Measurements from ENCODE around the gene LCORL. TPM values are rescaled to one million over a fixed set of nuclear protein-coding genes. Genes with fewer than 3 reads are reported as not detected.

Gene LCORL
- total RNA-seq, 1 experiment from 2014 or later, result 18.0 TPM

DNA sequence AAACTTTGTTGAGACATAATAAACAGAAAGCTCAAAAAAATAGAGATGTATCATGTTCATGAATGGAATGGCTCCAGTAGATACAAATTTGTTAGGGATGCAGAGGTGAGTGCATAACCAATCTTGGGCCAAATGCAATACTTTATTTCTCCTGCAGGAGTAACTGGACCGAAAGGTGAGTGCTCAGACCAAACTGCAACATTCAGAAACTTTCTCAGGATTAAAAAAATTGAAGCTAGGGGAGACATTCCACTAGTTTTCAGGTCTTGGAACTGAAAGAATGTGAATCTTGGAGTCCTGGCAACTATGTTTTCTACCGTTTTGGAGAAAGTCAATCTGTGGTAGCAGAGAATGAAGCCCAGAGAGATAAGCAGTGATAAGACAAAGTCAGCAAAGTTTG, 21.2 kb upstream of the LCORL start:
- Histone ChIP-seq H3K9me2 (ENCODE audit: insufficient read depth) (no peaks in the 10 kb centered on the region), H3K27me3 (ENCODE audit: insufficient read depth, low read length) (no peaks in the 10 kb centered on the region), H3K4me3 (replicated peaks in 1 of 2; ENCODE audit: low read depth in 1 of 2, low read length in 2 of 2) (no peak overlapping the region), H3K36me3 (ENCODE audit: control insufficient read depth in 1 of 2, insufficient read depth in 2 of 2, low read length in 2 of 2) (no peaks in the 10 kb centered on the region), H3K9me3 (ENCODE audit: control insufficient read depth in 1 of 2, insufficient read depth in 1 of 2, low read depth in 1 of 2, low read length in 2 of 2) (no peaks in the 10 kb centered on the region), H3K79me2 (ENCODE audit: insufficient read depth, low read length) (no peaks in the 10 kb centered on the region), H3K4me1 (ENCODE audit: control insufficient read depth in 1 of 2, insufficient read depth in 2 of 2, low read length in 2 of 2) (no peaks in the 10 kb centered on the region), H2AFZ (ENCODE audit: low read depth, low read length, poor library complexity, severe bottlenecking) (peak overlapping the region; percentile 20), H3K27ac (ENCODE audit: low read depth, low read length) (no peak overlapping the region), H4K20me1 (ENCODE audit: insufficient read depth) (no peaks in the 10 kb centered on the region), H3K9ac (ENCODE audit: low read length) (no peak overlapping the region), H3K4me2 (ENCODE audit: low read length) (no peak overlapping the region)
- no TSS peak for BruUV-seq (replicated peaks)
- POLR2A ChIA-PET, result no interaction called here
- RAD21 ChIA-PET (ENCODE audit: low non-redundant PET in 1 of 2, low total read pairs in 2 of 2, uncharacterized antibody in 2 of 2, unreplicated experiment in 2 of 2), result no interaction called here
- intact Hi-C loops (cut with micrococcal nuclease), result no loop called here
- ATAC-seq (peak; percentile 78), DNase-seq (ENCODE audit: low read depth, low spot score) (peak; percentile 19)
- TF ChIP-seq, protein P1, sequence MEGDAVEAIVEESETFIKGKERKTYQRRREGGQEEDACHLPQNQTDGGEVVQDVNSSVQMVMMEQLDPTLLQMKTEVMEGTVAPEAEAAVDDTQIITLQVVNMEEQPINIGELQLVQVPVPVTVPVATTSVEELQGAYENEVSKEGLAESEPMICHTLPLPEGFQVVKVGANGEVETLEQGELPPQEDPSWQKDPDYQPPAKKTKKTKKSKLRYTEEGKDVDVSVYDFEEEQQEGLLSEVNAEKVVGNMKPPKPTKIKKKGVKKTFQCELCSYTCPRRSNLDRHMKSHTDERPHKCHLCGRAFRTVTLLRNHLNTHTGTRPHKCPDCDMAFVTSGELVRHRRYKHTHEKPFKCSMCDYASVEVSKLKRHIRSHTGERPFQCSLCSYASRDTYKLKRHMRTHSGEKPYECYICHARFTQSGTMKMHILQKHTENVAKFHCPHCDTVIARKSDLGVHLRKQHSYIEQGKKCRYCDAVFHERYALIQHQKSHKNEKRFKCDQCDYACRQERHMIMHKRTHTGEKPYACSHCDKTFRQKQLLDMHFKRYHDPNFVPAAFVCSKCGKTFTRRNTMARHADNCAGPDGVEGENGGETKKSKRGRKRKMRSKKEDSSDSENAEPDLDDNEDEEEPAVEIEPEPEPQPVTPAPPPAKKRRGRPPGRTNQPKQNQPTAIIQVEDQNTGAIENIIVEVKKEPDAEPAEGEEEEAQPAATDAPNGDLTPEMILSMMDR (IDR thresholded peaks at IDR 0.05 in 2 of 3, conservative IDR thresholded peaks at IDR 0.05 in 1 of 3; ENCODE audit: borderline replicate concordance in 1 of 3, insufficient read depth in 1 of 3, low read depth in 2 of 3, low read length in 2 of 3), result peak in 2 of 3 experiments; percentile 45; a peak in 3 of 6 replicates
- TF ChIP-seq SP1 (IDR thresholded peaks at IDR 0.05; ENCODE audit: low read depth), result no peak
- CTCF ChIA-PET, result interaction anchor here (0.9 kb wide), 1 partner anchor 21 kb away, joined by 3 read pairs; the partner anchor contains the start of gene LCORL

GRCh38 chr4:18042012-18042411, 20.5 kb upstream of the LCORL start:
- RAD21 ChIA-PET (ENCODE audit: low non-redundant PET in 1 of 2, low total read pairs in 2 of 2, uncharacterized antibody in 2 of 2, unreplicated experiment in 2 of 2), result no interaction called here
- POLR2A ChIA-PET, result no interaction called here
- Histone ChIP-seq H3K27me3 (ENCODE audit: insufficient read depth, low read length) (no peaks in the 10 kb centered on the region), H3K9ac (ENCODE audit: low read length) (no peak overlapping the region), H2AFZ (ENCODE audit: low read depth, low read length, poor library complexity, severe bottlenecking) (no peak overlapping the region), H3K9me2 (ENCODE audit: insufficient read depth) (no peaks in the 10 kb centered on the region), H3K4me2 (ENCODE audit: low read length) (no peak overlapping the region), H3K79me2 (ENCODE audit: insufficient read depth, low read length) (no peaks in the 10 kb centered on the region), H3K4me3 (replicated peaks in 1 of 2; ENCODE audit: low read depth in 1 of 2, low read length in 2 of 2) (no peak overlapping the region), H3K36me3 (ENCODE audit: control insufficient read depth in 1 of 2, insufficient read depth in 2 of 2, low read length in 2 of 2) (no peaks in the 10 kb centered on the region), H3K27ac (ENCODE audit: low read depth, low read length) (no peak overlapping the region), H4K20me1 (ENCODE audit: insufficient read depth) (no peaks in the 10 kb centered on the region), H3K4me1 (ENCODE audit: control insufficient read depth in 1 of 2, insufficient read depth in 2 of 2, low read length in 2 of 2) (no peaks in the 10 kb centered on the region), H3K9me3 (ENCODE audit: control insufficient read depth in 1 of 2, insufficient read depth in 1 of 2, low read depth in 1 of 2, low read length in 2 of 2) (no peaks in the 10 kb centered on the region)
- DNase-seq (ENCODE audit: low read depth, low spot score) (no peak), ATAC-seq (no peak)
- no TSS peak for BruUV-seq (replicated peaks)
- intact Hi-C loops (cut with micrococcal nuclease), result no loop called here
- CTCF ChIA-PET, result interaction anchor here (0.5 kb wide), 1 partner anchor 235 kb away, joined by 5 read pairs; no protein-coding TSS in a partner anchor
- TF ChIP-seq YY1 (IDR thresholded peaks at IDR 0.05; ENCODE audit: extremely low read depth, insufficient replicate concordance, low read depth, low read length) (no peak), EZH2phosphoT487 (IDR thresholded peaks at IDR 0.05; ENCODE audit: borderline replicate concordance) (no peak), SRF (IDR thresholded peaks at IDR 0.05; ENCODE audit: low read depth) (no peak), ZFX (IDR thresholded peaks at IDR 0.05) (no peak), CEBPB (IDR thresholded peaks at IDR 0.05; ENCODE audit: low read depth) (no peak), TCF7L2 (IDR thresholded peaks at IDR 0.05; ENCODE audit: borderline replicate concordance, extremely low read depth, insufficient read depth, insufficient read length) (no peak), POLR2A (IDR thresholded peaks at IDR 0.05; ENCODE audit: borderline replicate concordance, extremely low read depth, insufficient read depth, insufficient read length) (no peak), JUND (IDR thresholded peaks at IDR 0.05) (no peak), ZNF274 (IDR thresholded peaks at IDR 0.05; ENCODE audit: low read depth, low read length) (no peak), EGR1 (IDR thresholded peaks at IDR 0.05; ENCODE audit: low read depth) (no peak), RAD21 (IDR thresholded peaks at IDR 0.05; ENCODE audit: low read depth) (no peak), SP1 (IDR thresholded peaks at IDR 0.05; ENCODE audit: low read depth) (no peak)
- TF ChIP-seq, protein P2, sequence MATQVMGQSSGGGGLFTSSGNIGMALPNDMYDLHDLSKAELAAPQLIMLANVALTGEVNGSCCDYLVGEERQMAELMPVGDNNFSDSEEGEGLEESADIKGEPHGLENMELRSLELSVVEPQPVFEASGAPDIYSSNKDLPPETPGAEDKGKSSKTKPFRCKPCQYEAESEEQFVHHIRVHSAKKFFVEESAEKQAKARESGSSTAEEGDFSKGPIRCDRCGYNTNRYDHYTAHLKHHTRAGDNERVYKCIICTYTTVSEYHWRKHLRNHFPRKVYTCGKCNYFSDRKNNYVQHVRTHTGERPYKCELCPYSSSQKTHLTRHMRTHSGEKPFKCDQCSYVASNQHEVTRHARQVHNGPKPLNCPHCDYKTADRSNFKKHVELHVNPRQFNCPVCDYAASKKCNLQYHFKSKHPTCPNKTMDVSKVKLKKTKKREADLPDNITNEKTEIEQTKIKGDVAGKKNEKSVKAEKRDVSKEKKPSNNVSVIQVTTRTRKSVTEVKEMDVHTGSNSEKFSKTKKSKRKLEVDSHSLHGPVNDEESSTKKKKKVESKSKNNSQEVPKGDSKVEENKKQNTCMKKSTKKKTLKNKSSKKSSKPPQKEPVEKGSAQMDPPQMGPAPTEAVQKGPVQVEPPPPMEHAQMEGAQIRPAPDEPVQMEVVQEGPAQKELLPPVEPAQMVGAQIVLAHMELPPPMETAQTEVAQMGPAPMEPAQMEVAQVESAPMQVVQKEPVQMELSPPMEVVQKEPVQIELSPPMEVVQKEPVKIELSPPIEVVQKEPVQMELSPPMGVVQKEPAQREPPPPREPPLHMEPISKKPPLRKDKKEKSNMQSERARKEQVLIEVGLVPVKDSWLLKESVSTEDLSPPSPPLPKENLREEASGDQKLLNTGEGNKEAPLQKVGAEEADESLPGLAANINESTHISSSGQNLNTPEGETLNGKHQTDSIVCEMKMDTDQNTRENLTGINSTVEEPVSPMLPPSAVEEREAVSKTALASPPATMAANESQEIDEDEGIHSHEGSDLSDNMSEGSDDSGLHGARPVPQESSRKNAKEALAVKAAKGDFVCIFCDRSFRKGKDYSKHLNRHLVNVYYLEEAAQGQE (IDR thresholded peaks at IDR 0.05; ENCODE audit: low read depth), result no peak

All from HCT116 (cell line).